ENCODE measurements around the gene FKRP.

The FKRP gene

GRCh38 chr19:46724468-46724867 is 21.4 kb upstream of the FKRP start:
- no peak overlapping the region for H3K4me3 ChIP-seq (ENCODE audit: low read depth, low read length)
- TF ChIP-seq, protein P1, sequence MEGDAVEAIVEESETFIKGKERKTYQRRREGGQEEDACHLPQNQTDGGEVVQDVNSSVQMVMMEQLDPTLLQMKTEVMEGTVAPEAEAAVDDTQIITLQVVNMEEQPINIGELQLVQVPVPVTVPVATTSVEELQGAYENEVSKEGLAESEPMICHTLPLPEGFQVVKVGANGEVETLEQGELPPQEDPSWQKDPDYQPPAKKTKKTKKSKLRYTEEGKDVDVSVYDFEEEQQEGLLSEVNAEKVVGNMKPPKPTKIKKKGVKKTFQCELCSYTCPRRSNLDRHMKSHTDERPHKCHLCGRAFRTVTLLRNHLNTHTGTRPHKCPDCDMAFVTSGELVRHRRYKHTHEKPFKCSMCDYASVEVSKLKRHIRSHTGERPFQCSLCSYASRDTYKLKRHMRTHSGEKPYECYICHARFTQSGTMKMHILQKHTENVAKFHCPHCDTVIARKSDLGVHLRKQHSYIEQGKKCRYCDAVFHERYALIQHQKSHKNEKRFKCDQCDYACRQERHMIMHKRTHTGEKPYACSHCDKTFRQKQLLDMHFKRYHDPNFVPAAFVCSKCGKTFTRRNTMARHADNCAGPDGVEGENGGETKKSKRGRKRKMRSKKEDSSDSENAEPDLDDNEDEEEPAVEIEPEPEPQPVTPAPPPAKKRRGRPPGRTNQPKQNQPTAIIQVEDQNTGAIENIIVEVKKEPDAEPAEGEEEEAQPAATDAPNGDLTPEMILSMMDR (IDR thresholded peaks at IDR 0.05; ENCODE audit: borderline replicate concordance, insufficient read depth, low read depth, low read length): no peak

- TF ChIP-seq, protein P1 (IDR thresholded peaks at IDR 0.05; ENCODE audit: borderline replicate concordance, insufficient read depth, low read depth, low read length): no peak
- no peak overlapping the region for H3K4me3 ChIP-seq (ENCODE audit: low read depth, low read length)
Measured at GRCh38 chr19:46725036-46725820, 20.6 kb upstream of the FKRP start.

DNA sequence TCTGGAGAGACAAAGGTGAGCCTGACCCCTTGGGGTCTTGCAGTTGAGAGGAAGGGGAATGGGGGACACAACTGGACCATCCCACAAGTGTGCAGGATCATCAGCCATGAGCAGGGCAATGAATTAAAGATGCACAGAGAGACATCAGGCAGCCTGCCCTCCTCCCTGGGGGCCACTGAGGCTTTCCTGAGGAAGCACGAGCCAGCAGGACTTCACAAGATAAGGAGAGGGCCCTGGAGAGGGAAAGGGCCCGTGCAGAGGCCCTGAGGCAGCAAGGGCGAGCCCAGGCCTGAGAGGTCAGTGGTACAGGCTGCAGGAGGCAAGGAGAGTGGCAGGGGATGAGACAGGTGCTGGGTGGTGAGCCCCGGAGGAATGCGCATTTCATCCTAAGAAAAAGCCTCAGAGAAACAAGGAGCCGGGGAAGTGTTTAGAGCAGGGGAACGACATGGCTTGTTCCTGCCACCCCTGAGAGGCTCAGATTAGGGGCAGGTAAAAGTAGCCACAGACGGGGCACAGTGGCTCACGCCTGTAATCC is 19.9 kb upstream of the FKRP start:
- TF ChIP-seq, protein P1 (IDR thresholded peaks at IDR 0.05; ENCODE audit: borderline replicate concordance, insufficient read depth, low read depth, low read length): no peak
- H3K4me3 ChIP-seq (ENCODE audit: low read depth, low read length): no peak overlapping the region

DNA sequence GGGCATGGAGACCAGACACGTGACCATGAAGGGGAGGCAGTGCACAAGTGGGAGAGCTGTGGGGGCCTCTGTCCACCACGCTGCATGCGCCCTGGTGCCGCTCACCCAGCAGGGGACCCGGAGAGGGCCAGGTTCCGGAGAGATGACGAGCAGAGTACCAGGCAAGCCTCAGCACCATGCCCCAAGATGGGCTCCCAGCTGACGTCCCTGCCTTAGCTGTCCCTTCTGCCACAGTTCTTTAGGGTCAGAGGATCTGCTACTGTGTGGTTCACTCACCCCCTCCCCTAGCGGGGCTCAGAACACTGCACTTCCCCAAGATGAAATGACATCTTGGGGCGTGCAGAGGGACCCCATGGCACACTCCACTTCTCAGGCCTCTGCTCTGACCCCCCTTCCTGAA is 19.3 kb upstream of the FKRP start:
- TF ChIP-seq, protein P1 (IDR thresholded peaks at IDR 0.05; ENCODE audit: borderline replicate concordance, insufficient read depth, low read depth, low read length): no peak

GRCh38 chr19:46726971-46727501 is 18.8 kb upstream of the FKRP start:
- TF ChIP-seq, protein P1 (IDR thresholded peaks at IDR 0.05; ENCODE audit: borderline replicate concordance, insufficient read depth, low read depth, low read length): no peak
- H3K4me3 ChIP-seq (ENCODE audit: low read depth, low read length): no peak overlapping the region

More for the DNA sequence above, 19.3 kb upstream of the FKRP start:
- H3K4me3 ChIP-seq (ENCODE audit: low read depth, low read length): no peak overlapping the region

DNA sequence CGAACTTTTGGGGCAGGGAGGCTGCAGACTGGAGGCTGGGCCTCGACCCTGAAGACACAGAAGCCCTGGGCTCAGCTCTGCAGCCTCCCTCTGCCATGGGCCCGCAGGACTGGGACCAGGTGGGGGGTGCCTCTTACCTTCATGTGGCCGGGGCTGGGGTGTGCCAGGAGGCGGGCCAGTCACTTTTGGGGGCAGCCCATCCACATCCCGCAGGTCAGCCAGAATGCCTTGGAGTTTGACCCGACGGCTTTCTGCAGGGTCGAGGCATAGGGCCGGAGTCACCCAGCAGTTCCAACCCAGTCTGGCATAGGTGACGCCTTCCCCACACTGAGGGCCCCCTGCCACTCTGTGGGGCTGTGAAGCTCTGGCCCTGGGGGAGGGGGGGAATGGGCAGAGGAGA is 18.1 kb upstream of the FKRP start:
- H3K4me3 ChIP-seq (ENCODE audit: low read depth, low read length): no peak overlapping the region
- TF ChIP-seq, protein P1 (IDR thresholded peaks at IDR 0.05; ENCODE audit: borderline replicate concordance, insufficient read depth, low read depth, low read length): no peak

DNA sequence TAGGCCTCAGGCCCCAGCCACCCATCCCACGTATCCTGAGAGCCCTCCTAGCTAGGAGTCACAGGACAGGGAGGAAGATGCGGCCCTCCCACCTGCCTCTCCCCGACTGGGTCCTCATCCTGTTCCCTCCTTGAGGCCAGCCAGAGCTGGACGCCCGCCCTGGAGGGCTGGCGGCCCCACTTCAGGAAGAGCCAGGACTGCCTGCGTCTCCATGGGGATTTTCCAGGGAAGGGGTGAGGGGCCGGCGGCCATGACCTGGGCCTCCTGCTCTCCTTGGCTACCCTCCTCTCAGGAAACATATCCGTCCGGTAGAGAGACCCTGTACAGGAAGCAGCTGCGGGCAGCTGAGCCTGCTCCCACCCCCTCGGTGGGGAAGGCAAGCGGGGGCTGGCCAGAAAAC is 17.6 kb upstream of the FKRP start:
- TF ChIP-seq, protein P1 (IDR thresholded peaks at IDR 0.05; ENCODE audit: borderline replicate concordance, insufficient read depth, low read depth, low read length): no peak
- H3K4me3 ChIP-seq (ENCODE audit: low read depth, low read length): no peak overlapping the region

Measured in GM12875 (cell line).